Transverse colon (tissue), 4 donors: ENCODE results near the gene RPL10. TPM values are rescaled to one million over a fixed set of nuclear protein-coding genes. Genes with fewer than 3 reads are reported as not detected.

Experiments
- DNase-seq: peaks from one replicate; pipeline ENCODE4 v3.0.0-alpha.2; 2019
- H3K27ac ChIP-seq, 4 donors: fragments of 200-600 bp; sonication (generic); 2 replicates each; pipeline ENCODE4 v1.5.1; 2016 to 2018; ENCODE audit warnings: inconsistent platforms in 4 of 4
- H3K27me3 ChIP-seq: fragments of 200-600 bp; sonication (generic); 2 replicates; pipeline ENCODE4 v1.5.1; 2017; ENCODE audit warnings: inconsistent platforms
- H3K36me3 ChIP-seq, 4 donors: fragments of 200-600 bp; sonication (generic); 2 replicates each; pipeline ENCODE4 v1.5.1; 2017 to 2019; ENCODE audit warnings: inconsistent platforms in 4 of 4
- H3K4me1 ChIP-seq, 4 donors: fragments of 200-600 bp; sonication (generic); 2 replicates each; pipeline ENCODE4 v1.5.1; 2017 to 2020; ENCODE audit warnings: inconsistent platforms in 4 of 4
- H3K4me3 ChIP-seq, 4 donors: fragments of 200-600 bp; sonication (generic); 1 replicate in 1 of 4; 2 replicates in 3 of 4; pipeline versions ENCODE4 v1.5.1 to v1.6.1; 2017 to 2019; ENCODE audit warnings: inconsistent platforms in 4 of 4
- H3K9me3 ChIP-seq, 2 donors: fragments of 200-600 bp; sonication (generic); 2 replicates each; pipeline ENCODE4 v1.5.1; 2017 to 2019; ENCODE audit warnings: inconsistent platforms in 2 of 2
- EP300 ChIP-seq: sonication (generic); formaldehyde crosslinking; IDR thresholded peaks from one replicate; pipeline ENCODE4 v1.6.1; 2017; ENCODE audit warnings: antibody characterized with exemption, low read depth
- POLR2A ChIP-seq: fragments of 450-650 bp; IDR thresholded peaks from one replicate; pipeline ENCODE4 v1.6.1; 2016; ENCODE audit warnings: antibody characterized with exemption, mild to moderate bottlenecking, moderate library complexity
- POLR2AphosphoS5 ChIP-seq, 3 donors: sonication (generic); formaldehyde crosslinking; IDR thresholded peaks; one replicate each; pipeline ENCODE4 v1.6.1; 2016; ENCODE audit warnings: antibody characterized with exemption in 3 of 3
- WGBS, 2 donors: methylation state at CpG; one replicate each; pipeline ENCODE4 v1.1.5; 2018; ENCODE audit warnings: low coverage in 1 of 2; 5-methylcytosine and 5-hydroxymethylcytosine counted together
- in situ Hi-C, 4 donors: fragments of 200-750 bp; cut with MboI; loops; one replicate each; pipeline versions ENCODE4 v1.15.0 to v1.15.1; 2017; ENCODE audit warnings: low sequenced_read_pairs in 3 of 4, low pct_ligation_motif_present in 1 of 4, low pct_unique_long_range_greater_than_20kb in 1 of 4
- intact Hi-C: fragments of 100-400 bp; cut with DNase I; formaldehyde crosslinking; loops from one replicate; pipeline ENCODE4 v1.15.1; 2023; ENCODE audit warnings: low total_unique reads
- total RNA-seq, 4 donors: library from RNA; depleted of rRNA; stranded (reverse); fragments of >200 nt; gene quantifications; one replicate each; pipeline ENCODE4 v1.1.0, GENCODE V29; 2016
- TF ChIP-seq, protein P1 (sequence below), 5 experiments: fragments of 200-600 bp in 3 of 5; fragments of 450-650 bp in 2 of 5; sonication (generic) in 3 of 5; IDR thresholded peaks; 1 replicate in 2 of 5; 2 replicates in 3 of 5; pipeline ENCODE4 v1.5.1; 2016 to 2017; ENCODE audit warnings: antibody characterized with exemption in 5 of 5, inconsistent platforms in 3 of 5, mild to moderate bottlenecking in 2 of 5, moderate library complexity in 1 of 5

RPL10 gene
- total RNA-seq, 4 donors from 2014 or later = 1,352 to 4,861 (median 3,415) TPM

DNA sequence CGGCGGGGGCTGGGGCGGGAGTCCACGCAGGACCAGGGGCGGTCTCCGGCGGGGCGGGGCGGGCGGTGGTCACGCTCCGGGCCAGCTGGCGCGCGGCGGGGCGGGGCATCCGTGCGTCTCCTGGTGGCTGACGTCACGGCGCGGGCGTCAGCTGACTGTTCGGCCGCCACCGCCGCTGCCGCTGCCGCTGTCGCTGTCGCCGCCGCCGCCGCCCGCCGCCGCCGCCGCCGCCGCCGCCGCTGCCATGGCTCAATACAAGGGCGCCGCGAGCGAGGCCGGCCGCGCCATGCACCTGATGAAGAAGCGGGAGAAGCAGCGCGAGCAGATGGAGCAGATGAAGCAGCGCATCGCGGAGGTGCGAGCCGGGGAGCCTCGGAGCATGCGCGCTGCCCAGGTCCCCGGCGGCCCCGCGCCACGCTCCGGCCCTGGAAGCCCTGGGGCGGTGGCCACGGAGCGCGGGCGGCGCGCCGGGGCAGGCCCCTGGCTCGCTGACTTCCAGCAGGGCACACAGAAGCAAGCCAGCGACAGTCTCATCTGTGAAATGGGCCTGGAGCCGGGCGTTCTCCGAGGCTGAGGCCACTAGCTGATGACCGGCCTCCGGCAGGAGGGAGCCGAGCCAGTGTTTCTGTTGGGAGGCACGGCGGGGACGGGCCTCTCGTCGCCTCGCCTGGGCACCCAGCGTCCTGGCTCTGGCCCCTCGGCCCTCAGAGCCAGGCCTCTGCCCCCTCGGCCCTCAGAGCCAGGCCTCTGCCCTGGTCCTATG lies 46.0 kb downstream of the RPL10 start, which contains the start of gene FAM50A:
Gene FAM50A (plus strand): TSS at position 150 of the 763 bp plus-strand sequence. CDS start 95 bp downstream, at position 245.
- in situ Hi-C loops (no loop called here), intact Hi-C loops (loop anchor here (5.0 kb wide), 1 partner anchor 1303 kb away; no protein-coding TSS in a partner anchor)
- H3K9me3 ChIP-seq = no peaks in the 10 kb centered on the region
- 55% methylated on average over 28 of the region's 94 CpGs; no CpG with 5 or more reads in 1 of the 2 donors for WGBS, 2 donors
- DNase-seq = peak; percentile 86
- H3K36me3 ChIP-seq = no peaks in the 10 kb centered on the region
- H3K27me3 ChIP-seq = no peaks in the 10 kb centered on the region
- H3K27ac ChIP-seq = peak within 1 kb of the TSS; percentile 84 to 89 (median 87)
- H3K4me1 ChIP-seq = peaks cover 0 to 17% (median 8%) of the 10 kb centered on the region in 4 donors
- TF ChIP-seq POLR2A (no peak), POLR2AphosphoS5 (IDR thresholded peaks at IDR 0.05) (peak in 1 of 3 donors; percentile 24)
- TF ChIP-seq, protein P1, sequence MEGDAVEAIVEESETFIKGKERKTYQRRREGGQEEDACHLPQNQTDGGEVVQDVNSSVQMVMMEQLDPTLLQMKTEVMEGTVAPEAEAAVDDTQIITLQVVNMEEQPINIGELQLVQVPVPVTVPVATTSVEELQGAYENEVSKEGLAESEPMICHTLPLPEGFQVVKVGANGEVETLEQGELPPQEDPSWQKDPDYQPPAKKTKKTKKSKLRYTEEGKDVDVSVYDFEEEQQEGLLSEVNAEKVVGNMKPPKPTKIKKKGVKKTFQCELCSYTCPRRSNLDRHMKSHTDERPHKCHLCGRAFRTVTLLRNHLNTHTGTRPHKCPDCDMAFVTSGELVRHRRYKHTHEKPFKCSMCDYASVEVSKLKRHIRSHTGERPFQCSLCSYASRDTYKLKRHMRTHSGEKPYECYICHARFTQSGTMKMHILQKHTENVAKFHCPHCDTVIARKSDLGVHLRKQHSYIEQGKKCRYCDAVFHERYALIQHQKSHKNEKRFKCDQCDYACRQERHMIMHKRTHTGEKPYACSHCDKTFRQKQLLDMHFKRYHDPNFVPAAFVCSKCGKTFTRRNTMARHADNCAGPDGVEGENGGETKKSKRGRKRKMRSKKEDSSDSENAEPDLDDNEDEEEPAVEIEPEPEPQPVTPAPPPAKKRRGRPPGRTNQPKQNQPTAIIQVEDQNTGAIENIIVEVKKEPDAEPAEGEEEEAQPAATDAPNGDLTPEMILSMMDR (IDR thresholded peaks at IDR 0.05) = peak in 1 of 5 experiments; percentile 18
- peak within 1 kb of the TSS; percentile 53 to 68 (median 60) for H3K4me3 ChIP-seq

- no peaks in the 10 kb centered on the region for H3K36me3 ChIP-seq
- intact Hi-C loops = loop anchor here (5.0 kb wide), 1 partner anchor 1302 kb away; no protein-coding TSS in a partner anchor
- H3K27me3 ChIP-seq = no peaks in the 10 kb centered on the region
- peaks cover 0 to 17% (median 8%) of the 10 kb centered on the region in 4 donors for H3K4me1 ChIP-seq
- no peak for TF ChIP-seq POLR2A
- TF ChIP-seq, protein P1 (IDR thresholded peaks at IDR 0.05) = no peak
- TF ChIP-seq POLR2AphosphoS5 (IDR thresholded peaks at IDR 0.05) = no peak
- TF ChIP-seq EP300 = no peak
- H3K9me3 ChIP-seq = no peaks in the 10 kb centered on the region
- in situ Hi-C loops = no loop called here
- H3K4me3 ChIP-seq = peak overlapping the region; percentile 53 to 68 (median 60)
- H3K27ac ChIP-seq = peak overlapping the region; percentile 84 to 89 (median 87)
- DNase-seq = no peak
- WGBS, 2 donors = 60% methylated on average over 13 of the region's 13 CpGs; no CpG with 5 or more reads in 1 of the 2 donors
These were observed 46.6 kb downstream of the RPL10 start for GRCh38 chrX:154444755-154445246.

DNA sequence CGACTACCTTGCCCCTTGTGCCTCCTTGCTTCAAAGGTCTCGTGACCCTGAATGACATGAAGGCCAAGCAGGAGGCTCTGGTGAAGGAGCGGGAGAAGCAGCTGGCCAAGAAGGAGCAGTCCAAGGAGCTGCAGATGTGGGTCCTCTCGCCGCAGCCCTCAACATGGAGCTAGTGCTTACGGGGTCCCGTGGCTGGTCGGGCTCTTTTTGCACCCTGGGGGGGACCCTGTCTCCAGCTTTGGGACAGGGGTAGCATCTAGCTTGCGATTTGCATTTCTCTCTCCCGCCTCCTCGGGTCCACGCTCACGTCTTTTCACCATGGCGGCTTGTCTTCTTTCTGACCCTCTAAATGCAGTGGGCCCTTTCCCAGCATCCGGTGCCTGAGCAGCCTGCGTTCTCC lies 47.6 kb downstream of the RPL10 start:
- Histone ChIP-seq H3K36me3 (no peaks in the 10 kb centered on the region), H3K9me3 (no peaks in the 10 kb centered on the region), H3K27me3 (no peaks in the 10 kb centered on the region), H3K27ac (no peak overlapping the region), H3K4me3 (no peak overlapping the region), H3K4me1 (peaks cover 0 to 17% (median 8%) of the 10 kb centered on the region in 4 donors)
- DNase-seq = no peak
- WGBS, 2 donors = 91% methylated on average over 16 of the region's 16 CpGs; no CpG with 5 or more reads in 1 of the 2 donors
- intact Hi-C loops (no loop called here), in situ Hi-C loops (no loop called here)
- TF ChIP-seq POLR2A (no peak), EP300 (no peak), POLR2AphosphoS5 (IDR thresholded peaks at IDR 0.05) (no peak)
- TF ChIP-seq, protein P1 (IDR thresholded peaks at IDR 0.05) = no peak

DNA sequence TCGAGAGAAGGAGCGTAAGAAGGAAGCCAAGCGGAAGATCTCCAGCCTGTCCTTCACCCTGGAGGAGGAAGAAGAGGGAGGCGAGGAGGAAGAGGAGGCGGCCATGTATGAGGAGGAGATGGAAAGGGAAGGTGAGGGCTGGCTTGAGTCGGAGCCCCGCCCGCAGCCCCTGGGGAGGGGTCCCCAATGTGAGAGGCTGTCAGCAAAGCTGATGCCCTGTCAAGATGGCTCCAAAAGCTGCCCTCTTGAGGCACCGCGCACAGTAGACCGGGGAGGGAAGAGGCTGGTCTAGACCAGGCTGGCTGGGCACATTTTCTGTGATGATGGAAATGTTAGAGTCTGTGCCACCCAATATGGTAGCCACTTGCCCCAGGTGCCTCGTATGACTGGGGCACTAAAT lies 48.3 kb downstream of the RPL10 start:
- Histone ChIP-seq H3K27ac (no peak overlapping the region), H3K4me1 (peaks cover 0 to 17% (median 8%) of the 10 kb centered on the region in 4 donors), H3K4me3 (no peak overlapping the region), H3K27me3 (no peaks in the 10 kb centered on the region), H3K36me3 (no peaks in the 10 kb centered on the region), H3K9me3 (no peaks in the 10 kb centered on the region)
- DNase-seq = no peak
- in situ Hi-C loops (no loop called here), intact Hi-C loops (no loop called here)
- 92% methylated on average over 12 of the region's 12 CpGs; no CpG with 5 or more reads in 1 of the 2 donors for WGBS, 2 donors
- no peak for TF ChIP-seq POLR2AphosphoS5 (IDR thresholded peaks at IDR 0.05)
- TF ChIP-seq, protein P1 (IDR thresholded peaks at IDR 0.05) = no peak
- TF ChIP-seq POLR2A = no peak
- TF ChIP-seq EP300 = no peak
